Measurements from ENCODE around the gene MYO9A.

DNA sequence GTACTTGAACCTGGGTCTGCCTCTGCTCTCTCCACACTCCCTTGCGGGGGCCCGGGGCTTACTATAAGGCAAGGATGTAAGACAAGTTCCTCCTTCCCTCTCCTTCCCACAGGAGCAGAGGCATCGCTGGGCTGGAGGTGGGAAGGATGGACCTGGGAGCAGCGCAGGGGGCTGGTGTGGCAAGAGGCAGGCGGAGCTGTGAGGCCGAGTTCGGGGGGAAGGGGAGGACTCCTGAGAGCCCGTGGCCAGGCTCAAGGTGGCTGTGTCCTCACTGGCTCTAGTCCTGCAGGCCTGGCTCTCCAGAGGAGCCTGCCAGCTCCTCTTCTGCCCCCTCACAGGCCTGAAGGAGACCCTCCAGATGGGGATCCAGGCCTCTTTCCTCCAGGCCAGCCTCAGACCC is 308.6 kb downstream of the MYO9A start:
- TF ChIP-seq, protein P1, sequence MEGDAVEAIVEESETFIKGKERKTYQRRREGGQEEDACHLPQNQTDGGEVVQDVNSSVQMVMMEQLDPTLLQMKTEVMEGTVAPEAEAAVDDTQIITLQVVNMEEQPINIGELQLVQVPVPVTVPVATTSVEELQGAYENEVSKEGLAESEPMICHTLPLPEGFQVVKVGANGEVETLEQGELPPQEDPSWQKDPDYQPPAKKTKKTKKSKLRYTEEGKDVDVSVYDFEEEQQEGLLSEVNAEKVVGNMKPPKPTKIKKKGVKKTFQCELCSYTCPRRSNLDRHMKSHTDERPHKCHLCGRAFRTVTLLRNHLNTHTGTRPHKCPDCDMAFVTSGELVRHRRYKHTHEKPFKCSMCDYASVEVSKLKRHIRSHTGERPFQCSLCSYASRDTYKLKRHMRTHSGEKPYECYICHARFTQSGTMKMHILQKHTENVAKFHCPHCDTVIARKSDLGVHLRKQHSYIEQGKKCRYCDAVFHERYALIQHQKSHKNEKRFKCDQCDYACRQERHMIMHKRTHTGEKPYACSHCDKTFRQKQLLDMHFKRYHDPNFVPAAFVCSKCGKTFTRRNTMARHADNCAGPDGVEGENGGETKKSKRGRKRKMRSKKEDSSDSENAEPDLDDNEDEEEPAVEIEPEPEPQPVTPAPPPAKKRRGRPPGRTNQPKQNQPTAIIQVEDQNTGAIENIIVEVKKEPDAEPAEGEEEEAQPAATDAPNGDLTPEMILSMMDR (IDR thresholded peaks at IDR 0.05) = no peak
- TF ChIP-seq POLR2A (IDR thresholded peaks at IDR 0.05) = no peak
